HL-60 (cell line): Measurements from ENCODE around the gene ITGB3.

ENCODE experiments used
- DNase-seq, 2 experiments: peaks; one replicate each; pipeline ENCODE4 v3.0.0-alpha.2; 2010 to 2020; ENCODE audit warnings: low read depth in 1 of 2, low spot score in 1 of 2
- H3K27ac ChIP-seq: fragments of 250-450 bp; sonication (Bioruptor Pico); replicated peaks from 2 replicates; pipeline ENCODE4 v1.5.1; 2020; ENCODE audit warnings: mild to moderate bottlenecking, moderate library complexity
- H3K27me3 ChIP-seq: fragments of 250-450 bp; sonication (Bioruptor Pico); 2 replicates; pipeline ENCODE4 v1.5.1; 2021; ENCODE audit warnings: mild to moderate bottlenecking, moderate library complexity; ENCODE audit not compliant: insufficient read depth, poor library complexity, severe bottlenecking
- H3K4me3 ChIP-seq: replicated peaks from 2 replicates; pipeline ENCODE4 v1.5.1; 2011; ENCODE audit warnings: mild to moderate bottlenecking, control low read depth, low read length; ENCODE audit not compliant: insufficient read depth
- GABPA ChIP-seq: IDR thresholded peaks from 2 replicates; pipeline ENCODE4 v1.6.1; 2012; ENCODE audit warnings: low read depth
- POLR2AphosphoS5 ChIP-seq: IDR thresholded peaks from 2 replicates; pipeline ENCODE4 v1.6.1; 2012; ENCODE audit warnings: low read depth
- SPI1 ChIP-seq: IDR thresholded peaks from 2 replicates; pipeline ENCODE4 v1.6.1; 2012; ENCODE audit warnings: low read depth, mild to moderate bottlenecking, borderline replicate concordance
- TF ChIP-seq, protein P1 (sequence below): IDR thresholded peaks from 2 replicates; pipeline ENCODE4 v1.6.1; 2012; ENCODE audit warnings: low read depth; ENCODE audit not compliant: insufficient replicate concordance
- TF ChIP-seq, protein P2 (sequence below): IDR thresholded peaks from one replicate; pipeline ENCODE4 v1.5.1; 2011; ENCODE audit warnings: low read length, control low read depth, inconsistent platforms; ENCODE audit not compliant: insufficient read depth

The ITGB3 gene

DNA sequence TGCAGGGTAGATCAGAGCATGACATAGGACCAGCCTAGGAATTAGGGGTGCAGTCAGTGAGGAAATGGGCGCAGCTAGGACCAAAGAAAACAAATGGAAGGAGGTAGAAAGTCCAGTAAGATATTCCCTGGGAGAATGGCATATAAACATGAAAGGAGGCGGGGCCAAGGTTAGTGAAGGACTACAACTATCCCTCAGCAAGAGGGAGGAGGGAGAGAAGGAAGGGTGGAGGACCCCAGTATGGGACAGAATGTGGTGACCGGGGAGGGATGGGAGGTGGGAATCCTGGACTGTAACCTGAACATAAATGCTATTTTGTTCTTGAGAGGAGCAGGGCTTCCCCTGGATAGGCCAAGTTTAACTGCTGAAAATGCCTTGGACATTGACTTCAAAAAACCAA, 22.8 kb downstream of the ITGB3 start:
- H3K4me3 ChIP-seq, result no peak overlapping the region
- no peak overlapping the region for H3K27ac ChIP-seq
- no peaks in the 10 kb centered on the region for H3K27me3 ChIP-seq
- TF ChIP-seq POLR2AphosphoS5, result no peak
- no peak for DNase-seq

DNA sequence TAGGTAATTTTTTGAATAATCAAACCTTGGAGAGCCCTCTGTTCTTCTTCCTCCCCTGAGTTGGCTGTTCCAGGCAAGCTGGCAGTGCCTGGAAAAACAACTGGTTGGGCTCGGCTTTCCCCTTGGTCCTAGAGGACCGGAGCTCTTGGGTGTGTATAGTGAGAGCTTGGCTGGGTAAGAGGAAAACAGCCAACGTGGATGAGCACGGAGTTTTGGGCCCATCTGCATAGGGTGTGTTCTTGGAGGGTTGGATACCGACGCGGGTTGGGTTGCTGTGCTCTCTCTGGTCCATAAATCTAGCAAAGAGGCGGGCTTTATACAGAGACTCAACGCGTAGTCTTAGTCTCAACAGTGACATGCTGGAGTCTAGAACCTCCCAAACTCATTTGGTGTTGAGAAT, 23.2 kb downstream of the ITGB3 start:
- TF ChIP-seq, protein P1, sequence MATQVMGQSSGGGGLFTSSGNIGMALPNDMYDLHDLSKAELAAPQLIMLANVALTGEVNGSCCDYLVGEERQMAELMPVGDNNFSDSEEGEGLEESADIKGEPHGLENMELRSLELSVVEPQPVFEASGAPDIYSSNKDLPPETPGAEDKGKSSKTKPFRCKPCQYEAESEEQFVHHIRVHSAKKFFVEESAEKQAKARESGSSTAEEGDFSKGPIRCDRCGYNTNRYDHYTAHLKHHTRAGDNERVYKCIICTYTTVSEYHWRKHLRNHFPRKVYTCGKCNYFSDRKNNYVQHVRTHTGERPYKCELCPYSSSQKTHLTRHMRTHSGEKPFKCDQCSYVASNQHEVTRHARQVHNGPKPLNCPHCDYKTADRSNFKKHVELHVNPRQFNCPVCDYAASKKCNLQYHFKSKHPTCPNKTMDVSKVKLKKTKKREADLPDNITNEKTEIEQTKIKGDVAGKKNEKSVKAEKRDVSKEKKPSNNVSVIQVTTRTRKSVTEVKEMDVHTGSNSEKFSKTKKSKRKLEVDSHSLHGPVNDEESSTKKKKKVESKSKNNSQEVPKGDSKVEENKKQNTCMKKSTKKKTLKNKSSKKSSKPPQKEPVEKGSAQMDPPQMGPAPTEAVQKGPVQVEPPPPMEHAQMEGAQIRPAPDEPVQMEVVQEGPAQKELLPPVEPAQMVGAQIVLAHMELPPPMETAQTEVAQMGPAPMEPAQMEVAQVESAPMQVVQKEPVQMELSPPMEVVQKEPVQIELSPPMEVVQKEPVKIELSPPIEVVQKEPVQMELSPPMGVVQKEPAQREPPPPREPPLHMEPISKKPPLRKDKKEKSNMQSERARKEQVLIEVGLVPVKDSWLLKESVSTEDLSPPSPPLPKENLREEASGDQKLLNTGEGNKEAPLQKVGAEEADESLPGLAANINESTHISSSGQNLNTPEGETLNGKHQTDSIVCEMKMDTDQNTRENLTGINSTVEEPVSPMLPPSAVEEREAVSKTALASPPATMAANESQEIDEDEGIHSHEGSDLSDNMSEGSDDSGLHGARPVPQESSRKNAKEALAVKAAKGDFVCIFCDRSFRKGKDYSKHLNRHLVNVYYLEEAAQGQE, result no peak
- TF ChIP-seq, protein P2, sequence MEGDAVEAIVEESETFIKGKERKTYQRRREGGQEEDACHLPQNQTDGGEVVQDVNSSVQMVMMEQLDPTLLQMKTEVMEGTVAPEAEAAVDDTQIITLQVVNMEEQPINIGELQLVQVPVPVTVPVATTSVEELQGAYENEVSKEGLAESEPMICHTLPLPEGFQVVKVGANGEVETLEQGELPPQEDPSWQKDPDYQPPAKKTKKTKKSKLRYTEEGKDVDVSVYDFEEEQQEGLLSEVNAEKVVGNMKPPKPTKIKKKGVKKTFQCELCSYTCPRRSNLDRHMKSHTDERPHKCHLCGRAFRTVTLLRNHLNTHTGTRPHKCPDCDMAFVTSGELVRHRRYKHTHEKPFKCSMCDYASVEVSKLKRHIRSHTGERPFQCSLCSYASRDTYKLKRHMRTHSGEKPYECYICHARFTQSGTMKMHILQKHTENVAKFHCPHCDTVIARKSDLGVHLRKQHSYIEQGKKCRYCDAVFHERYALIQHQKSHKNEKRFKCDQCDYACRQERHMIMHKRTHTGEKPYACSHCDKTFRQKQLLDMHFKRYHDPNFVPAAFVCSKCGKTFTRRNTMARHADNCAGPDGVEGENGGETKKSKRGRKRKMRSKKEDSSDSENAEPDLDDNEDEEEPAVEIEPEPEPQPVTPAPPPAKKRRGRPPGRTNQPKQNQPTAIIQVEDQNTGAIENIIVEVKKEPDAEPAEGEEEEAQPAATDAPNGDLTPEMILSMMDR, result no peak
- TF ChIP-seq GABPA, result no peak
- TF ChIP-seq POLR2AphosphoS5, result no peak
- TF ChIP-seq SPI1, result no peak
- Histone ChIP-seq H3K4me3 (no peak overlapping the region), H3K27me3 (no peaks in the 10 kb centered on the region), H3K27ac (no peak overlapping the region)
- no peak for DNase-seq

DNA sequence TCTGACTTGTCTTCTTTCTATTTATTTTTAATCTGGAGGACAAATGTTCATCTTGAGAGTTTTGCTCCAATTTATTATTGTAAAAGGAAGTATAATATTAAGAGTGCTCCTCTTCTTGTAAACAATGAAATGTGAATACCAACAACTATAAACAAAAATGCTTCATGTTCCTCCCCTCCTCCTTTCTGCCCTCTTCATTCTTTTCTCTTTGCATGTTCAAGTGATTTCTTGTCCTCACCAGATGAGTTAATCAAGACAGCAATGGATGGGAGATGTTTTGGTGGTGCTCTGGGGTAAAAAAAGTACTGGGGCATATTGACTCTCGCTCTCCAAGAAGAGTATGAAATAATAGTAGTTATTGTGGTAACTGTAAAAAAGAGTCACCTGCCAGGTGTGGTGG, 24.3 kb downstream of the ITGB3 start:
- no peak overlapping the region for H3K4me3 ChIP-seq
- H3K27me3 ChIP-seq, result no peaks in the 10 kb centered on the region
- no peak for DNase-seq
- no peak for TF ChIP-seq SPI1
- no peak for TF ChIP-seq GABPA
- TF ChIP-seq, protein P2, result no peak
- TF ChIP-seq, protein P1, result no peak
- no peak for TF ChIP-seq POLR2AphosphoS5
- H3K27ac ChIP-seq, result no peak overlapping the region

DNA sequence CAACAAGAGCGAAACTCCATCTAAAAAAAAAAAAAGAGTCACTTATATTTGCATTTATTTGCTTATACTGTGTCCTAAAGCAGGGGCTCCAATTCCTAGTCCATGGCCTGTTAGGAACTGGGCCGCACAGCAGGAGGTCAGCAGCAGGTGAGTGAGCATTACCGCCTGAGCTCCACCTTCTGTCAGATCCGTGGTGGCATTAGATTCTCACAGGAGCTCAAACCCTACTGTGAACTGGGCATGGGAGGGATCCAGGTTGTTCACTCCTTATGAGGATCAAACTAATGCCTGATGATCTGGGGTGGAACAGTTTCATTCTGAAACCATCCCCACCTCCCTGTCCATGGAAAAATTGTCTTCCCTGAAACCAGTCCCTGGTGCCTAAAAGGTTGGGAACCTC, 24.9 kb downstream of the ITGB3 start:
- TF ChIP-seq, protein P2, result no peak
- no peak for TF ChIP-seq GABPA
- TF ChIP-seq, protein P1, result no peak
- no peak for TF ChIP-seq SPI1
- no peak for TF ChIP-seq POLR2AphosphoS5
- no peak overlapping the region for H3K4me3 ChIP-seq
- no peak overlapping the region for H3K27ac ChIP-seq
- H3K27me3 ChIP-seq, result no peaks in the 10 kb centered on the region
- DNase-seq, result no peak
